HL-60 (cell line): Measurements from ENCODE around the gene POU2AF3.

Experiments used
- GABPA ChIP-seq: IDR thresholded peaks from 2 replicates; pipeline ENCODE4 v1.6.1; 2012; ENCODE audit warnings: low read depth
- POLR2AphosphoS5 ChIP-seq: IDR thresholded peaks from 2 replicates; pipeline ENCODE4 v1.6.1; 2012; ENCODE audit warnings: low read depth
- REST ChIP-seq: IDR thresholded peaks from 2 replicates; pipeline ENCODE4 v1.6.1; 2012; ENCODE audit warnings: low read depth; ENCODE audit not compliant: insufficient replicate concordance
- TF ChIP-seq, protein P1 (sequence below): IDR thresholded peaks from one replicate; pipeline ENCODE4 v1.5.1; 2011; ENCODE audit warnings: low read length, control low read depth, inconsistent platforms; ENCODE audit not compliant: insufficient read depth

DNA sequence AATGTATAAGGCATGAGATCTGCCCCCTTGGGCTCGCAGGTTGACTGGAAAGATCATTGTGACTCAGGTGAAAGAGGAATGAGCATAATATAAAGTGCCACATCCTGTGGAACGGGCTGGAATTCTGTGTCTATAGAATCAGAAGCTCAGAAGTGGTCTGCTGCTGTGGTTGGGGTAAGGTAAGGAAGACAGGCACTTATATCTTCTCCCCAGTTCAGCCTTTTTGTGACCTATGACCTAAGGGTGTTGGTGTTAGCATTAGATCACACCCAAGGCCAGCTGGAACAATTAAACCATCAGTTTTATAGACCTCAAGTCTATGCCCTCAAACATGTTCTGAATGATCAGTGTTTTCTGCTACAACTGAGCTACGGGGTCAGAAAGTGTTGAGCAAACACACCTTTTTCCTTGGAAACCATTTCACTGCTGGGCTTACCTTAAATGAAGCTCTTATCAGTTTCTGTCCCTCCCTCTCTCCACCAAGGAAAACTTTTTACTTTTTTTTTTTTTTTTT is 15.7 kb upstream of the POU2AF3 start:
- TF ChIP-seq, protein P1, sequence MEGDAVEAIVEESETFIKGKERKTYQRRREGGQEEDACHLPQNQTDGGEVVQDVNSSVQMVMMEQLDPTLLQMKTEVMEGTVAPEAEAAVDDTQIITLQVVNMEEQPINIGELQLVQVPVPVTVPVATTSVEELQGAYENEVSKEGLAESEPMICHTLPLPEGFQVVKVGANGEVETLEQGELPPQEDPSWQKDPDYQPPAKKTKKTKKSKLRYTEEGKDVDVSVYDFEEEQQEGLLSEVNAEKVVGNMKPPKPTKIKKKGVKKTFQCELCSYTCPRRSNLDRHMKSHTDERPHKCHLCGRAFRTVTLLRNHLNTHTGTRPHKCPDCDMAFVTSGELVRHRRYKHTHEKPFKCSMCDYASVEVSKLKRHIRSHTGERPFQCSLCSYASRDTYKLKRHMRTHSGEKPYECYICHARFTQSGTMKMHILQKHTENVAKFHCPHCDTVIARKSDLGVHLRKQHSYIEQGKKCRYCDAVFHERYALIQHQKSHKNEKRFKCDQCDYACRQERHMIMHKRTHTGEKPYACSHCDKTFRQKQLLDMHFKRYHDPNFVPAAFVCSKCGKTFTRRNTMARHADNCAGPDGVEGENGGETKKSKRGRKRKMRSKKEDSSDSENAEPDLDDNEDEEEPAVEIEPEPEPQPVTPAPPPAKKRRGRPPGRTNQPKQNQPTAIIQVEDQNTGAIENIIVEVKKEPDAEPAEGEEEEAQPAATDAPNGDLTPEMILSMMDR: no peak
- no peak for TF ChIP-seq GABPA
- TF ChIP-seq POLR2AphosphoS5: no peak
- no peak for TF ChIP-seq REST
